Measurements from ENCODE around the gene ETV3.

- no peak for TF ChIP-seq ZNF384 (IDR thresholded peaks at IDR 0.05)
- TF ChIP-seq FOXA1 (IDR thresholded peaks at IDR 0.05): no peak
- no peak for TF ChIP-seq BHLHE40 (IDR thresholded peaks at IDR 0.05; ENCODE audit: borderline replicate concordance)
- TF ChIP-seq SP1 (IDR thresholded peaks at IDR 0.05): no peak
These were observed 47.4 kb downstream of the ETV3 start for GRCh38 chr1:157090771-157091170.

Data from HEK293T (cell line).